Small intestine (tissue), 7 donors: Measurements from ENCODE around the gene D2HGDH. TPM values are rescaled to one million over a fixed set of nuclear protein-coding genes. Genes with fewer than 3 reads are reported as not detected.
"Not testable (repeated sequence)": the region's sequence is repeated elsewhere in the genome, so short reads cannot be mapped to it uniquely, and the experiment has no call there.

Experiments used
- DNase-seq, 2 donors: peaks; one replicate each; pipeline versions ENCODE4 v3.0.0 to v3.0.0-alpha.2; 2013
- FAIRE-seq: peaks from 2 replicates; lab custom pipeline; 2012; peaks lifted over from hg19 to GRCh38; lab: Jason Lieb, UNC
- H3K27ac ChIP-seq, 3 donors: one replicate each; pipeline ENCODE4 v1.5.1; 2013; ENCODE audit warnings: low read length in 2 of 3, mild to moderate bottlenecking in 2 of 3, control low read depth in 1 of 3, inconsistent platforms in 1 of 3, low read depth in 1 of 3, moderate library complexity in 1 of 3
- H3K27me3 ChIP-seq, 3 donors: one replicate each; pipeline ENCODE4 v1.6.1; 2013; ENCODE audit warnings: low read length in 3 of 3, inconsistent platforms in 1 of 3; ENCODE audit not compliant: control insufficient read depth in 3 of 3, insufficient read depth in 3 of 3
- H3K36me3 ChIP-seq, 3 donors: one replicate each; pipeline ENCODE4 v1.6.1; 2013; ENCODE audit warnings: low read length in 3 of 3, inconsistent platforms in 1 of 3, low read depth in 1 of 3, mild to moderate bottlenecking in 1 of 3, moderate library complexity in 1 of 3; ENCODE audit not compliant: control insufficient read depth in 3 of 3, insufficient read depth in 2 of 3
- H3K4me1 ChIP-seq, 3 donors: one replicate each; pipeline ENCODE4 v1.6.1; 2013; ENCODE audit warnings: low read length in 2 of 3, inconsistent platforms in 1 of 3, low read depth in 1 of 3, mild to moderate bottlenecking in 1 of 3, moderate library complexity in 1 of 3; ENCODE audit not compliant: control insufficient read depth in 3 of 3, insufficient read depth in 2 of 3
- H3K4me3 ChIP-seq, 3 donors: one replicate each; pipeline ENCODE4 v1.5.1; 2013; ENCODE audit warnings: low read length in 3 of 3, control low read depth in 1 of 3, inconsistent platforms in 1 of 3, low read depth in 1 of 3, mild to moderate bottlenecking in 1 of 3, moderate library complexity in 1 of 3
- H3K9me3 ChIP-seq, 2 donors: one replicate each; pipeline ENCODE4 v1.6.1; 2013; ENCODE audit warnings: low read depth in 1 of 2, low read length in 1 of 2; ENCODE audit not compliant: control insufficient read depth in 2 of 2, insufficient read depth in 1 of 2
- WGBS, 3 donors: extraction: QIAGEN DNeasy Blood & Tissue Kit; methylation state at CpG; one replicate each; pipeline ENCODE4 v1.1.7; 2013; 5-methylcytosine and 5-hydroxymethylcytosine counted together
- polyA plus RNA-seq, 4 donors: library from polyadenylated mRNA; stranded (reverse) in 3 of 4; unstranded in 1 of 4; fragments of 200-250 nt in 3 of 4; fragments of 120-200 nt in 1 of 4; gene quantifications; one replicate each; pipeline versions ENCODE4 v1.2.1 to v1.2.3, GENCODE V29; 2013
- donor health status: healthy with polysubstance abuse.
- donor health status: control.
- donor health status: control.
- donor health status: Bipolar disorder and iron deficiency.
- donor health status: healthy.

The D2HGDH gene
- polyA plus RNA-seq, 4 donors = 19.6 to 57.5 (median 33.5) TPM

DNA sequence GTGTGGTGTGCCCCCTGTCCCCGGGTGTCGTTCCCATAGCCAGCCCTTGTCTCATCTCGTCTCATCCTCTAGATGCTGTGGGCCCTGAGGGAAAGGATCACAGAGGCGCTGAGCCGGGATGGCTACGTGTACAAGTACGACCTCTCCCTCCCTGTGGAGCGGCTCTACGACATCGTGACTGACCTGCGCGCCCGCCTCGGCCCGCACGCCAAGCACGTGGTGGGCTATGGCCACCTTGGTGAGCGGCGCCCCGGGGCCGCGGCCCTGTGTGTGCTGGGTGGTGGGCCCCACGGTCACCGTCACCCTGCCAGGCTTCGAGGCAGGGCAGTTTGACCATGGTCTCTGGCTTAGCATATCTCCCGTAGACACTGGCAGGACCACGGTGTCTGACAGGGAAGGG is 21.3 kb downstream of the D2HGDH start:
- DNase-seq (no peak), FAIRE-seq (no peak)
- H3K36me3 ChIP-seq = peaks cover 4 to 74% (median 10%) of the 10 kb centered on the region in 3 donors
- H3K9me3 ChIP-seq = peaks cover 0 to 5% of the 10 kb centered on the region in 2 donors
- H3K4me3 ChIP-seq = no peak overlapping the region
- no peak overlapping the region for H3K27ac ChIP-seq
- no peaks in the 10 kb centered on the region for H3K27me3 ChIP-seq
- no peaks in the 10 kb centered on the region for H3K4me1 ChIP-seq
- WGBS, 3 donors = 96 to 98% (median 96%) methylated on average over 27 of the region's 27 CpGs

DNA sequence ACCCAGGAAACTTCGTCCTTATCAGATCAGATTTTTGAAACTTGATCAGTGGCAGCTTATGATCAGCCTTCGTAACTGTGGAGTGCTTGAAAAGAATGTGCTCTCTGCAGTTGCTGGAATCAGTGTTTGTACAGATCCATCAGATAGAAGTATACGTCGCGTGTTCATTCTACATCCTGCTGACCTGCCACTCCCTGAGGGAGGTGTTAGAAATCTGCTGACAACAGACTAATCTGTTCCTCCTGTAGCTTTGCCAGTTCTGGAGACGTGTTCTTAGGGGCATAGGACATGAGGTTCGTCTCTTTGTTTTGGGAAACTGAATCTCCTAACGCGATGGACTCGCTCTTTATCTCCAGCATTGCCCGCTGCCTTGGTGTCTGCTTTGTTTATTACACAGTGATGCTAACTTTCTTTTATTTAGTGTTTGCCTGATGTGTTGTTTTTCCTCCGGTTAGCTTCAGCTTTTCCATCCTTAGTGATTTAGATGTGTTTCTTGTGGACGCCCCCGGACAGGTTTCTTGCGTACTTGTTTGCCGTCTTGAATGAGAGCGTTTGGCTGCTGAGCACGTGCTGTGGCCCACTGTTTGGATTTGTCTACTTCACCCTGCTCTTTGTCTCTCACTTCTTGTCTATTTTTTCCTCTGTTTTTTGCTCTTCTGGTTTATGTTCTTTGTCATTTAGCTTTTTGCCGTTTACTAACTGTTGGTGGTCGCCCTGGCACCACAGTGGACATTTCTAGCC is 24.8 kb downstream of the D2HGDH start:
- Histone ChIP-seq H3K9me3 (peaks cover 0 to 5% of the 10 kb centered on the region in 2 donors), H3K4me3 (no peak overlapping the region), H3K27me3 (no peaks in the 10 kb centered on the region), H3K36me3 (peaks cover 2 to 63% (median 4%) of the 10 kb centered on the region in 3 donors), H3K4me1 (no peaks in the 10 kb centered on the region), H3K27ac (no peak overlapping the region)
- FAIRE-seq = no peak
- DNase-seq = no peak
- WGBS, 3 donors = 81 to 87% (median 83%) methylated on average over 20 of the region's 20 CpGs

DNA sequence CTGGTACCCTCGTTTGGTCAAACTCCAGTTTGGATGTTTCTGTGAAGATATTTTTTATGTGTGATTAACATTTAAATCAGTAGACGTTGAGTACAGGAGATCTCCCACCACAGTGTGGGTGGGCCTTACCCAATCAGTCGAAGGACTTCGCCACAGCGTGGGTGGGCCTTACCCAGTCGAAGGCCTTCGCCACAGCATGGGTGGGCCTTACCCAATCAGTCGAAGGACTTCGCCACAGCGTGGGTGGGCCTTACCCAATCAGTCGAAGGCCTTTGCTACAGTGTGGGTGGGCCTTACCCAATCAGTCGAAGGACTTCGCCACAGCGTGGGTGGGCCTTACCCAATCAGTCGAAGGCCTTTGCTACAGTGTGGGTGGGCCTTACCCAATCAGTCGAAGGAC is 25.5 kb downstream of the D2HGDH start:
- not testable (repeated sequence) for DNase-seq, H3K27me3 ChIP-seq, FAIRE-seq, H3K9me3 ChIP-seq, H3K4me3 ChIP-seq, H3K4me1 ChIP-seq, H3K27ac ChIP-seq
- peaks cover 2 to 64% (median 4%) of the 10 kb centered on the region in 3 donors for H3K36me3 ChIP-seq
- 95 to 97% (median 96%) methylated on average over 5 to 11 of the region's 16 CpGs for WGBS, 3 donors

DNA sequence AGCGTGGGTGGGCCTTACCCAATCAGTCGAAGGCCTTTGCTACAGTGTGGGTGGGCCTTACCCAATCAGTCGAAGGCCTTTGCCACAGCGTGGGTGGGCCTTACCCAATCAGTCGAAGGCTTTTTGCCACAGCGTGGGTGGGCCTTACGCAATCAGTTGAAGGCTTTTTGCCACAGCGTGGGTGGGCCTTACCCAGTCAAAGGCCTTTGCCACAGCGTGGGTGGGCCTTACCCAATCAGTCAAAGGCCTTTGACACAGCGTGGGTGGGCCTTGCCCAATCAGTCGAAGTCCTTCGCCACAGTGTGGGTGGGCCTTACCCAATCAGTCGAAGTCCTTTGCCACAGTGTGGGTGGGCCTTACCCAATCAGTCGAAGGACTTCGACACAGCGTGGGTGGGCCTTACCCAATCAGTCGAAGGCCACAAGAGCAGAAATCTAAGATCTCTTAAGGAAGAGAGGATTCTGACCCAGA is 25.9 kb downstream of the D2HGDH start:
- FAIRE-seq (no peak), DNase-seq (no peak)
- Histone ChIP-seq H3K4me1 (no peaks in the 10 kb centered on the region), H3K27ac (no peak overlapping the region), H3K4me3 (no peak overlapping the region), H3K36me3 (peaks cover 2 to 61% (median 4%) of the 10 kb centered on the region in 3 donors), H3K9me3 (peaks cover 0 to 5% of the 10 kb centered on the region in 2 donors), H3K27me3 (no peaks in the 10 kb centered on the region)
- WGBS, 3 donors = 93 to 96% (median 94%) methylated on average over 15 to 17 of the region's 17 CpGs

DNA sequence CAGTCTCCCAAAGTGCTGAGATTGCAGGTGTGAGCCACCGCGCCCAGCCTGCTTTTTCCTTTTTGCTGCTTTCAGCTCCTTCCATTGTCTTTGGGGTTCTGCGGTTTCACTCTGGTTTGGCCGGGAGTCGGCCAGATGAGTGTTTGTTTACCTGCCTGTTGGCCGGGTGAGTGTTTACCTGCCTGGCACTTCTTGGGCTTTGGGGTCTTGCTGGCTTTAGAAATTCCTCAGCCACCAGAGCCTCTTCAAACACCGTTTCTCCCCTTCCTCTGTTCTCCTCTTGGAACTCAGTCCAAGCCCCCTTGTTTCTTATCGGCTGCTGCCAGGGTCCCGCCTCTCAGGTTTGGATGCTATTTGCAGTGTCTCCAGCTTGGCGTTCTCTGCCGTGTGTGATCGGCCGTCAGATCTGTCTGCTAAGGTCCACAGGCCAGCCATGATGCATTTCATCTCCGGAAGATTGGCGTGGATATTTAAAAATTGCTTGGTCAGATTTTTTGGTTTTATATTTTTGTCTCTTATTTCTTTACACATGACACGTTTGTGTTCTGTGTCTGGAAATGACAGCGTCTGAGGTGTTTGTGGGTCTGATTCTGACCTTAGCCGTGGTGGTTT is 28.0 kb downstream of the D2HGDH start:
- no peaks in the 10 kb centered on the region for H3K27me3 ChIP-seq
- H3K4me3 ChIP-seq = no peak overlapping the region
- peaks cover 2 to 44% (median 4%) of the 10 kb centered on the region in 3 donors for H3K36me3 ChIP-seq
- FAIRE-seq = no peak
- peaks cover 0 to 5% of the 10 kb centered on the region in 2 donors for H3K9me3 ChIP-seq
- 71 to 80% (median 77%) methylated on average over 18 of the region's 18 CpGs for WGBS, 3 donors
- H3K4me1 ChIP-seq = no peaks in the 10 kb centered on the region
- DNase-seq = no peak
- peak overlapping the region in 1 of 3 donors; percentile 57 for H3K27ac ChIP-seq

DNA sequence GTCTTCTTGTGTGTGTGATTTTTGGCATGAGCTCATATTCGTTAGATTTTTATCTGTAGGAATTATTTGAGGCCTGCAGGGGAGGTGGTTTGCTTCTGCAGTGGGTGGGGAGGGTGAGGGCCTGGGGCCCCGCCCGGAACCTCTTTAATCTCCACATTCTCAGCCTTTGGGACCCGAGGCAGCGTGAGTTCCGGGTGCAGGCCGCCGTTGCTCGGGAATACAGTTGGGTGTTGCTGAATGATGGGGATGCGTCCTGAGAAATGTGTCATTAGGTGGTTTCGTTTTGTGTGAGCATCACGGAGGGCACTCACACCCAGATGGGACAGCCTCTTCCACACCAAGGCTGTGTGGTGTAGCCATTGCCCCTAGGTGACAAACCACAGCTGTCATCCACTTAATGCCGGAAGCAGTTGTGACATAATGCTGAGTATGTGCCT is 28.5 kb downstream of the D2HGDH start:
- H3K27me3 ChIP-seq = no peaks in the 10 kb centered on the region
- FAIRE-seq (no peak), DNase-seq (peak in 1 of 2 donors; percentile 65)
- H3K9me3 ChIP-seq = peaks cover 0 to 5% of the 10 kb centered on the region in 2 donors
- H3K27ac ChIP-seq = peak overlapping the region in 1 of 3 donors; percentile 15
- no peaks in the 10 kb centered on the region for H3K4me1 ChIP-seq
- H3K4me3 ChIP-seq = no peak overlapping the region
- WGBS, 3 donors = 63 to 75% (median 73%) methylated on average over 13 of the region's 13 CpGs
- H3K36me3 ChIP-seq = peaks cover 2 to 49% (median 4%) of the 10 kb centered on the region in 3 donors

DNA sequence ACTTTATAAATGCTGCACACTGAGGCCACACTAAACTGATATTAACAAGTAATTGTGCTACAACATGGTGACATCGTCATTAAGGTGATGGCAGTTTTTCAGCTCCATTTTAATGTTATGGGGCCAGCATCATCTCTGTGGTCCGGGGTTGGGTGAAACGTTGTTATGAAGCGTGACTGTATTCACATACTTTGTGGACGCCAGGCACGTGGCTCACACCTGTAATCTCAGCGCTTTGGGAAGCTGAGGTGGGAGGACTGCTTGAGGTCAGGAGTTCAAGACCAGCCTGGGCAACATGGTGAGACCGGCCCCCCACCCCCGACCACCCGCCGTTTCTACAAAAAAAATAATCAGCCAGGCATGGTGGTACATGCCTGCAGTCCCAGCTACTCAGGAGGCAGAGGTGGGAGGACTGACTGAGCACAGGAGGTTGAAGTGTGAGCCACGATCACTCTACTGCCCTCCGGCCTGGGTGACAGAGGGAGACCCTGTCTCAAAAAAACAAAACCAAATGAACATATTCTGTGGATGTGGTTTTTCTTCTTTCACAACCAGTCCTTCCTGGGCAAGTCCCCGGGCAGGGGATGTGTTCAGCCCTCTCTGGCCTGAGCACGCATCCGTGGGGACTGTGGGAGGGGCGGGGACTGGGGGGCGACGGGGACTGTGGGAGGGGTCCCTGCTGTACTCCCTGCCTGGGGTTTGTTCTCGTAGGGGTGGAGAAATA is 29.3 kb downstream of the D2HGDH start:
- DNase-seq = no peak
- 72 to 86% (median 79%) methylated on average over 17 to 20 of the region's 20 CpGs for WGBS, 3 donors
- Histone ChIP-seq H3K27ac (peak overlapping the region in 1 of 3 donors; percentile 15), H3K9me3 (peaks cover 0 to 5% of the 10 kb centered on the region in 2 donors), H3K4me1 (no peaks in the 10 kb centered on the region), H3K4me3 (no peak overlapping the region), H3K36me3 (peaks cover 2 to 51% (median 4%) of the 10 kb centered on the region in 3 donors), H3K27me3 (no peaks in the 10 kb centered on the region)
- FAIRE-seq = no peak
